Astrocyte of the spinal cord (primary cell): ENCODE data around the gene MYL3.

Experiments
- DNase-seq: peaks from one replicate; pipeline ENCODE4 v3.0.0; 2011; ENCODE audit warnings: low read depth, low spot score
- H3K4me3 ChIP-seq: 2 replicates; pipeline ENCODE4 v1.5.1; 2011; ENCODE audit warnings: low read depth, mild to moderate bottlenecking, low read length, moderate library complexity
- CTCF ChIP-seq: IDR thresholded peaks from 2 replicates; pipeline ENCODE4 v1.5.1; 2012; ENCODE audit warnings: low read depth, mild to moderate bottlenecking, low read length, inconsistent platforms
- in situ Hi-C: cut with HindIII; loops from 2 replicates; pipeline ENCODE4 v1.10.0; 2017; ENCODE audit warnings: low sequenced_read_pairs

Gene MYL3

GRCh38 chr3:46895761-46896160 is 32.5 kb upstream of the MYL3 start:
- no peak for TF ChIP-seq CTCF
- no peak overlapping the region for H3K4me3 ChIP-seq
- no peak for DNase-seq
- in situ Hi-C loops: no loop called here

GRCh38 chr3:46895204-46895660 is 32.0 kb upstream of the MYL3 start:
- no peak overlapping the region for H3K4me3 ChIP-seq
- TF ChIP-seq CTCF: peak; percentile 89
- in situ Hi-C loops: no loop called here
- peak; percentile 31 for DNase-seq

- DNase-seq: no peak
- in situ Hi-C loops: no loop called here
- H3K4me3 ChIP-seq: no peak overlapping the region
- TF ChIP-seq CTCF: no peak
Measured at GRCh38 chr3:46894256-46894655, 31.0 kb upstream of the MYL3 start.

- DNase-seq: no peak
- in situ Hi-C loops: no loop called here
- TF ChIP-seq CTCF: no peak
- H3K4me3 ChIP-seq: no peak overlapping the region
Measured at GRCh38 chr3:46893763-46894162, 30.5 kb upstream of the MYL3 start.

- in situ Hi-C loops: no loop called here
- no peak for DNase-seq
- H3K4me3 ChIP-seq: no peak overlapping the region
- TF ChIP-seq CTCF: no peak
Measured at GRCh38 chr3:46893146-46893748, 30.0 kb upstream of the MYL3 start.

GRCh38 chr3:46892285-46893145 is 29.3 kb upstream of the MYL3 start:
- peak; percentile 34 for DNase-seq
- TF ChIP-seq CTCF: no peak
- in situ Hi-C loops: no loop called here
- peak overlapping the region; percentile 36 for H3K4me3 ChIP-seq
